Gastroesophageal sphincter (tissue), 3 donors: ENCODE results near the gene TSEN15.

Source experiments
- POLR2A ChIP-seq, 2 donors: fragments of 450-650 bp; IDR thresholded peaks; one replicate each; pipeline ENCODE4 v1.6.1; 2017; ENCODE audit warnings: antibody characterized with exemption in 2 of 2, mild to moderate bottlenecking in 2 of 2, moderate library complexity in 1 of 2
- TF ChIP-seq, protein P1 (sequence below), 4 experiments: fragments of 200-600 bp in 2 of 4; fragments of 450-650 bp in 2 of 4; sonication (generic) in 1 of 4; IDR thresholded peaks; one replicate each; pipeline ENCODE4 v1.5.1; 2017 to 2019; ENCODE audit warnings: antibody characterized with exemption in 4 of 4, mild to moderate bottlenecking in 2 of 4, moderate library complexity in 2 of 4

DNA sequence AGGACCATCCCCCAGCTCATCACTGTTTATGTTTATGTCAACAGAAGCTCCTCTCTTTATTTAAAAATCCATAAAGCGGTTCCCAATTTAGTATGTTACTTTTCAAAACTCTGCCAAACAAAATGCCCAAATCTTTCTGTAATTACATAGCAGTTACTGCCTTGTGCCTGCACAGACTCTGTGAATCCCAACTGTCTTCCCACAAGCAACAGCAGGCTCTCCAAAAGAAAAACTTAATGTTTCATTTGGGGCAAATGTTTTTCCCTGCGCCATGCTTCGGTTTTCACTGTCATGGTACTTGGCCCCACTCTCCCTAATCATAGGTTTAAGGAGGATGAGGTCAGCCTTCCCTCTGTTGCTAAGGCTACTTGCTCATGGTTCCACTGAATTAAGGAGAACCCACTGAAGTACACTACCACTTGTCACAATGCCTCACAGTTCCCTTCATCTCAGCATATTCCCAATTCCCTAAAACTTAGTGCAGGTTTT is 18.6 kb upstream of the TSEN15 start:
- TF ChIP-seq, protein P1, sequence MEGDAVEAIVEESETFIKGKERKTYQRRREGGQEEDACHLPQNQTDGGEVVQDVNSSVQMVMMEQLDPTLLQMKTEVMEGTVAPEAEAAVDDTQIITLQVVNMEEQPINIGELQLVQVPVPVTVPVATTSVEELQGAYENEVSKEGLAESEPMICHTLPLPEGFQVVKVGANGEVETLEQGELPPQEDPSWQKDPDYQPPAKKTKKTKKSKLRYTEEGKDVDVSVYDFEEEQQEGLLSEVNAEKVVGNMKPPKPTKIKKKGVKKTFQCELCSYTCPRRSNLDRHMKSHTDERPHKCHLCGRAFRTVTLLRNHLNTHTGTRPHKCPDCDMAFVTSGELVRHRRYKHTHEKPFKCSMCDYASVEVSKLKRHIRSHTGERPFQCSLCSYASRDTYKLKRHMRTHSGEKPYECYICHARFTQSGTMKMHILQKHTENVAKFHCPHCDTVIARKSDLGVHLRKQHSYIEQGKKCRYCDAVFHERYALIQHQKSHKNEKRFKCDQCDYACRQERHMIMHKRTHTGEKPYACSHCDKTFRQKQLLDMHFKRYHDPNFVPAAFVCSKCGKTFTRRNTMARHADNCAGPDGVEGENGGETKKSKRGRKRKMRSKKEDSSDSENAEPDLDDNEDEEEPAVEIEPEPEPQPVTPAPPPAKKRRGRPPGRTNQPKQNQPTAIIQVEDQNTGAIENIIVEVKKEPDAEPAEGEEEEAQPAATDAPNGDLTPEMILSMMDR (IDR thresholded peaks at IDR 0.05) = no peak
- no peak for TF ChIP-seq POLR2A (IDR thresholded peaks at IDR 0.05)
